Measurements from ENCODE around the gene UNC13C.

DNA sequence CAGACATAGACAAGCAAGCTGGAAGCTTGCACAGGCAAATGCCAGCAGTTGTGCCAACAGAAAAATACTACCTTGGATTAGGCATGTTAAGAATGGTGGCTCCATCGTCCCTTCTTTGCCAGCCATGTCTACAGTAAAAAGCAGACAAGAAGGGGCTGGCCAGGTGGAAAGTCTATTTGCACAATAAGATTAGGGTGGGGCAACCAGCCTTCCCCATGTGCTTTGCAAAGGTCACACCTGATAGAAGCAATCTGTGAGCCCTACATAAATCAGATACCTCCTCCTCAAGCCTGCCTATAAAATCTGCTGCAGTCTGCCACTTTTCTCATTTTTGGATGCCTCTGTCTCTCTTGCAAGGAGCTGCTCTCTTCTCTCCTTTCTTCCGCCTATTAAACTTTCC is 662.6 kb downstream of the UNC13C start:
- TF ChIP-seq, protein P1, sequence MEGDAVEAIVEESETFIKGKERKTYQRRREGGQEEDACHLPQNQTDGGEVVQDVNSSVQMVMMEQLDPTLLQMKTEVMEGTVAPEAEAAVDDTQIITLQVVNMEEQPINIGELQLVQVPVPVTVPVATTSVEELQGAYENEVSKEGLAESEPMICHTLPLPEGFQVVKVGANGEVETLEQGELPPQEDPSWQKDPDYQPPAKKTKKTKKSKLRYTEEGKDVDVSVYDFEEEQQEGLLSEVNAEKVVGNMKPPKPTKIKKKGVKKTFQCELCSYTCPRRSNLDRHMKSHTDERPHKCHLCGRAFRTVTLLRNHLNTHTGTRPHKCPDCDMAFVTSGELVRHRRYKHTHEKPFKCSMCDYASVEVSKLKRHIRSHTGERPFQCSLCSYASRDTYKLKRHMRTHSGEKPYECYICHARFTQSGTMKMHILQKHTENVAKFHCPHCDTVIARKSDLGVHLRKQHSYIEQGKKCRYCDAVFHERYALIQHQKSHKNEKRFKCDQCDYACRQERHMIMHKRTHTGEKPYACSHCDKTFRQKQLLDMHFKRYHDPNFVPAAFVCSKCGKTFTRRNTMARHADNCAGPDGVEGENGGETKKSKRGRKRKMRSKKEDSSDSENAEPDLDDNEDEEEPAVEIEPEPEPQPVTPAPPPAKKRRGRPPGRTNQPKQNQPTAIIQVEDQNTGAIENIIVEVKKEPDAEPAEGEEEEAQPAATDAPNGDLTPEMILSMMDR (IDR thresholded peaks at IDR 0.05), result no peak
- no peak for TF ChIP-seq POLR2A (IDR thresholded peaks at IDR 0.05)
